Tibial nerve (tissue), 4 donors: Measurements from ENCODE around the gene ANO2. TPM values are rescaled to one million over a fixed set of nuclear protein-coding genes. Genes with fewer than 3 reads are reported as not detected.

Experiments used
- DNase-seq, 2 donors: peaks; one replicate each; pipeline ENCODE4 v3.0.0-alpha.2; 2019; ENCODE audit warnings: low spot score in 2 of 2
- H3K27ac ChIP-seq, 4 donors: fragments of 200-600 bp; sonication (generic) in 3 of 4; one replicate each; pipeline ENCODE4 v1.5.1; 2017 to 2019; ENCODE audit warnings: mild to moderate bottlenecking in 1 of 4
- H3K27me3 ChIP-seq, 2 donors: fragments of 200-600 bp; sonication (generic) in 1 of 2; one replicate each; pipeline versions ENCODE4 v1.5.1 to v1.6.0; 2017 to 2019
- H3K36me3 ChIP-seq, 3 donors: fragments of 200-600 bp; sonication (generic); one replicate each; pipeline ENCODE4 v1.5.1; 2018 to 2019
- H3K4me1 ChIP-seq, 4 donors: fragments of 200-600 bp; sonication (generic) in 3 of 4; one replicate each; pipeline ENCODE4 v1.5.1; 2017 to 2019
- H3K4me3 ChIP-seq, 4 donors: fragments of 200-600 bp; sonication (generic) in 3 of 4; one replicate each; pipeline ENCODE4 v1.5.1; 2017 to 2019; ENCODE audit warnings: mild to moderate bottlenecking in 1 of 4, moderate library complexity in 1 of 4
- H3K9me3 ChIP-seq, 4 donors: fragments of 200-600 bp; sonication (generic) in 3 of 4; one replicate each; pipeline ENCODE4 v1.5.1; 2017 to 2019
- EP300 ChIP-seq, 2 donors: sonication (generic); formaldehyde crosslinking; IDR thresholded peaks; one replicate each; pipeline ENCODE4 v1.6.1; 2017; ENCODE audit warnings: antibody characterized with exemption in 2 of 2, mild to moderate bottlenecking in 1 of 2
- POLR2A ChIP-seq, 2 donors: fragments of 450-650 bp; IDR thresholded peaks; one replicate each; pipeline ENCODE4 v1.6.1; 2017; ENCODE audit warnings: antibody characterized with exemption in 2 of 2, mild to moderate bottlenecking in 2 of 2, moderate library complexity in 2 of 2
- WGBS, 2 donors: methylation state at CpG; one replicate each; pipeline ENCODE4 v1.1.5; 2018; 5-methylcytosine and 5-hydroxymethylcytosine counted together
- total RNA-seq, 4 donors: library from RNA; depleted of rRNA; stranded (reverse); fragments of >200 nt; gene quantifications; one replicate each; pipeline ENCODE4 v1.1.0, GENCODE V29; 2016
- TF ChIP-seq, protein P1 (sequence below), 5 experiments: fragments of 200-600 bp in 3 of 5; fragments of 450-650 bp in 2 of 5; sonication (generic) in 3 of 5; IDR thresholded peaks; one replicate each; pipeline ENCODE4 v1.5.1; 2016 to 2019; ENCODE audit warnings: antibody characterized with exemption in 5 of 5, mild to moderate bottlenecking in 3 of 5, moderate library complexity in 2 of 5

Gene ANO2
- total RNA-seq, 4 donors from 2014 or later, result 13.8 to 23.2 (median 21.3) TPM

DNA sequence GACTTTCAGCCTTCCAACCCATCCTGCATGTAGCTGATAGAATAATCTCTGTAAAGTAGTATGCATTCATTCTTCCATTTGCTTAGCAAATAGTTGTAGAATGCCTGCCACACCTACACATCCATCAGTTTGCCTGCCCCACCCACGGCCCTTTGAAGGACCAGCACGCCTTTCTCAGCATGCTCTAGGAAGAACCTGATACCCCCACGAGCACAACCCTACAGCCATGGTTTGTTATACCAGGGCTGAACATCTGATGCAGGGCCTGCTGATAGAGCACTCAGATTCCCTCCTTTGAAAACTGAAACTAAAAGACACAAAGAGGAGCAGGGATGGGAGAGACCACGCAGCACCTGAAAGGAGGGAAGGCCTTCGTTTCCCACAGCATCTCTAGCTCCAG, 205.1 kb downstream of the ANO2 start:
- no peaks in the 10 kb centered on the region for H3K4me1 ChIP-seq
- no peaks in the 10 kb centered on the region for H3K27me3 ChIP-seq
- H3K27ac ChIP-seq, result no peak overlapping the region
- no peak for TF ChIP-seq POLR2A (IDR thresholded peaks at IDR 0.05)
- TF ChIP-seq EP300 (IDR thresholded peaks at IDR 0.05), result no peak
- TF ChIP-seq, protein P1, sequence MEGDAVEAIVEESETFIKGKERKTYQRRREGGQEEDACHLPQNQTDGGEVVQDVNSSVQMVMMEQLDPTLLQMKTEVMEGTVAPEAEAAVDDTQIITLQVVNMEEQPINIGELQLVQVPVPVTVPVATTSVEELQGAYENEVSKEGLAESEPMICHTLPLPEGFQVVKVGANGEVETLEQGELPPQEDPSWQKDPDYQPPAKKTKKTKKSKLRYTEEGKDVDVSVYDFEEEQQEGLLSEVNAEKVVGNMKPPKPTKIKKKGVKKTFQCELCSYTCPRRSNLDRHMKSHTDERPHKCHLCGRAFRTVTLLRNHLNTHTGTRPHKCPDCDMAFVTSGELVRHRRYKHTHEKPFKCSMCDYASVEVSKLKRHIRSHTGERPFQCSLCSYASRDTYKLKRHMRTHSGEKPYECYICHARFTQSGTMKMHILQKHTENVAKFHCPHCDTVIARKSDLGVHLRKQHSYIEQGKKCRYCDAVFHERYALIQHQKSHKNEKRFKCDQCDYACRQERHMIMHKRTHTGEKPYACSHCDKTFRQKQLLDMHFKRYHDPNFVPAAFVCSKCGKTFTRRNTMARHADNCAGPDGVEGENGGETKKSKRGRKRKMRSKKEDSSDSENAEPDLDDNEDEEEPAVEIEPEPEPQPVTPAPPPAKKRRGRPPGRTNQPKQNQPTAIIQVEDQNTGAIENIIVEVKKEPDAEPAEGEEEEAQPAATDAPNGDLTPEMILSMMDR (IDR thresholded peaks at IDR 0.05), result no peak
- no peaks in the 10 kb centered on the region for H3K9me3 ChIP-seq
- no peaks in the 10 kb centered on the region for H3K36me3 ChIP-seq
- H3K4me3 ChIP-seq, result no peak overlapping the region
- 63 to 81% methylated on average over 5 of the region's 5 CpGs for WGBS, 2 donors
- DNase-seq, result no peak

DNA sequence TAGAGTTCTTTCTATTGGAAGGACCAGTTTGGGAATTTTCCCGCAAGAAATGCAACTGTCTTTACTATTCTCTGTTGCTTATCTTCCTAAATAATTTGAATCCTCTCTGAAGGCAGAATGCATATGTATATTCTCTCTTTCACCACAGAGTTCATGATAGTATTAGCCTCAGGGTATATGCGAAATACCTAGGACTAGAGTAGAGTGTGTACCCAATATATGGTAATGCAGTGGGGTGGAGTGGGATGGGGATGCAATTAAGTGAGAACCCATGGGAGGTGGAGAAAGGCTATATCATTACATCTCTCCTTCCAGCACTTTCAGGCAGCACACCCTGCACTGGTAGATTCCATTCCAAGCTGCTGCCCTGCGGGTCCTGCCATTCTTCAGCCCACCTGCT, 207.3 kb downstream of the ANO2 start:
- DNase-seq, result no peak
- no peaks in the 10 kb centered on the region for H3K4me1 ChIP-seq
- H3K27ac ChIP-seq, result no peak overlapping the region
- WGBS, 2 donors, result 95 to 100% methylated on average over 3 of the region's 3 CpGs
- no peak overlapping the region for H3K4me3 ChIP-seq
- no peaks in the 10 kb centered on the region for H3K36me3 ChIP-seq
- H3K9me3 ChIP-seq, result no peaks in the 10 kb centered on the region
- no peak for TF ChIP-seq EP300 (IDR thresholded peaks at IDR 0.05)
- TF ChIP-seq POLR2A (IDR thresholded peaks at IDR 0.05), result no peak
- TF ChIP-seq, protein P1 (IDR thresholded peaks at IDR 0.05), result no peak
- H3K27me3 ChIP-seq, result no peaks in the 10 kb centered on the region

DNA sequence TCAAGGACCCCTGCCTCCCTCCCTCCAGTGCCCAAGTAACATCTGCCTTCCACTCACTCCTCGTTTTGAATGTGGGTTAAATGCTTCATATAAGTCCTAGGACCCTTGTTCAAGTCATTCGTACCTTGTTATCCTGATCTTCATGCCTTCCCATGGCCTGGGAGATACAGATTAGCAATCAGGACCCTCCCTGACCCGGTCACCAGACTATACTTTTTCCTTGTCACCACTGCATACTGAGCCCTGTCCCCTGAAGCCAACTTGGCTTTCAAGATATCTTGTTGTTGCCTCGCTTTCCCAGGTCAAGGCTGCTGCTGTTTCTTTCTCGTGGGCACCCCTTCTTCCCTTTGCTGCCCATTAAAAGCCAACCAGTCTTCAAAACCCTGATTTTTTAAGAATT, 208.5 kb downstream of the ANO2 start:
- Histone ChIP-seq H3K27ac (no peak overlapping the region), H3K36me3 (no peaks in the 10 kb centered on the region), H3K4me1 (no peaks in the 10 kb centered on the region), H3K4me3 (no peak overlapping the region), H3K27me3 (no peaks in the 10 kb centered on the region), H3K9me3 (no peaks in the 10 kb centered on the region)
- no peak for DNase-seq
- 80 to 84% methylated on average over 5 of the region's 5 CpGs for WGBS, 2 donors
- TF ChIP-seq EP300 (IDR thresholded peaks at IDR 0.05) (no peak), POLR2A (IDR thresholded peaks at IDR 0.05) (no peak)
- TF ChIP-seq, protein P1 (IDR thresholded peaks at IDR 0.05), result no peak

DNA sequence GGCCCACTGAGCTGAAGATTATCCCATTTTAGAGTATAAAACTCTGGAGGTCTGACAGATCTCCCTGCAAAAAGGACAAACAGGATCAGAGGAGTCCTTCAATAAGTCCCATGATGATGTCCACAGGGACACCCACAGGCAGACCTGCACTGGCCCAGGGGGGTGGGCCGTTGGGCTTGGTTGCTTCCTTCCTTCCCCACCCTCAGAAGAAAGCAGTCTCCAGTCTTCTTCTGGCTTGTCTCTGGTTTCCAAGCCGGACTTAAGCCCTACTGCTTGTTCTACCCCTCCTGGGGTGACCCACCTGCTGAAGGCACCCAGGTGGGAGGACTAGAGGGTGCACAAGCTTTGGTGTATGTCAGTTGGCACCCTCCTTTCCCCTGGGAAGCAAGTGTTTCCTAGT, 209.0 kb downstream of the ANO2 start:
- DNase-seq, result no peak
- Histone ChIP-seq H3K27me3 (no peaks in the 10 kb centered on the region), H3K4me3 (no peak overlapping the region), H3K36me3 (no peaks in the 10 kb centered on the region), H3K27ac (no peak overlapping the region), H3K9me3 (no peaks in the 10 kb centered on the region), H3K4me1 (no peaks in the 10 kb centered on the region)
- 71 to 83% methylated on average over 2 of the region's 2 CpGs for WGBS, 2 donors
- TF ChIP-seq, protein P1 (IDR thresholded peaks at IDR 0.05), result no peak
- TF ChIP-seq POLR2A (IDR thresholded peaks at IDR 0.05) (no peak), EP300 (IDR thresholded peaks at IDR 0.05) (no peak)

DNA sequence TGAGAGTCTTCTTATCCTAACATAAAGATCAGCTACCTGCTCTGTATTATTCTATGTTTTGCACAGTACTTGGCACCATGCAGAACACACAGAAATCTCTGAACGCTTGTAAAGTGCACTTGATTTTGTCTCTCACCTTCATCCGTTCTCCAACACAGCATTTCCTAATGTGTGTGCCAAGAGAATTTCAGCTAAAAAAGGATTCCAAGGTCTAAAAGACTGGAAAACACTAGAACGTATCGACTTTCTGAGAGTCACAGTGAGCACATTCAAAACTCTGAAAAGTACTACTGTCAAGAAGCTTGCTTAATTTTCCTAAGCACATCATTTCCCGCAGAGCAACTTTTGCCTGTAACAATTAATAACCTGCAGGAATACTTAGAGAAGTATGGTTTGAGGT, 211.1 kb downstream of the ANO2 start:
- no peaks in the 10 kb centered on the region for H3K4me1 ChIP-seq
- 70 to 73% methylated on average over 5 of the region's 5 CpGs for WGBS, 2 donors
- DNase-seq, result no peak
- no peaks in the 10 kb centered on the region for H3K27me3 ChIP-seq
- no peak overlapping the region for H3K4me3 ChIP-seq
- H3K36me3 ChIP-seq, result no peaks in the 10 kb centered on the region
- H3K9me3 ChIP-seq, result no peaks in the 10 kb centered on the region
- H3K27ac ChIP-seq, result no peak overlapping the region
- TF ChIP-seq, protein P1 (IDR thresholded peaks at IDR 0.05), result no peak
- TF ChIP-seq POLR2A (IDR thresholded peaks at IDR 0.05), result no peak
- TF ChIP-seq EP300 (IDR thresholded peaks at IDR 0.05), result no peak
